Peyer's patch (tissue), 4 donors: ENCODE data around the gene METTL15.

ENCODE experiments used
- CTCF ChIP-seq, 6 experiments: fragments of 450-650 bp in 4 of 6; fragments of 200-600 bp in 2 of 6; sonication (generic) in 1 of 6; IDR thresholded peaks; one replicate each; pipeline ENCODE4 v1.5.1; 2017 to 2019; ENCODE audit warnings: antibody characterized with exemption in 6 of 6, mild to moderate bottlenecking in 3 of 6, moderate library complexity in 1 of 6
- POLR2A ChIP-seq, 2 donors: fragments of 450-650 bp; IDR thresholded peaks; one replicate each; pipeline ENCODE4 v1.5.1; 2017; ENCODE audit warnings: antibody characterized with exemption in 2 of 2, mild to moderate bottlenecking in 2 of 2, moderate library complexity in 2 of 2

- no peak for TF ChIP-seq CTCF (IDR thresholded peaks at IDR 0.05)
- TF ChIP-seq POLR2A (IDR thresholded peaks at IDR 0.05) = no peak
Measured at GRCh38 chr11:28168718-28169117, 60.5 kb downstream of the METTL15 start.
